Activated CD8-positive, alpha-beta T cell treated with anti-CD3 and anti-CD28 coated beads, Interleukin-2, amount 10 ng/mL, durations not matched to agents 7 days and 5 days (primary cell): Measurements from ENCODE around the gene SYT2. TPM values are rescaled to one million over a fixed set of nuclear protein-coding genes. Genes with fewer than 3 reads are reported as not detected.
A peak's percentile ranks its signal among the peaks of the same experiment; 100 is the strongest.

Experiments
- ATAC-seq: fragments of 150-1000 bp; cut with Tn5 transposase; one replicate; pipeline ENCODE4 v1.10.0; 2021; ENCODE audit warnings: moderate library complexity
- CTCF ChIA-PET: fragments of 350-600 bp; sonication (Branson Sonifier 250); formaldehyde crosslinking; loops from one replicate; lab custom pipeline; 2021; ENCODE audit warnings: antibody characterized with exemption; lab: Charles Lee
- POLR2A ChIA-PET: fragments of 350-600 bp; sonication (Branson Sonifier 250); formaldehyde crosslinking; loops from one replicate; lab custom pipeline; 2021; ENCODE audit warnings: antibody characterized with exemption; lab: Charles Lee
- DNase-seq: peaks from one replicate; pipeline ENCODE4 v3.0.0-alpha.2; 2020
- H3K27ac Mint-ChIP-seq: one replicate; pipeline ENCODE4 v1.8.0; 2021; ENCODE audit warnings: mild to moderate bottlenecking, mixed read lengths
- H3K27me3 Mint-ChIP-seq: one replicate; pipeline ENCODE4 v1.8.0; 2021; ENCODE audit warnings: low read depth, mixed read lengths
- H3K36me3 Mint-ChIP-seq: one replicate; pipeline ENCODE4 v1.8.0; 2021; ENCODE audit warnings: low read depth, mixed read lengths
- H3K4me1 Mint-ChIP-seq: one replicate; pipeline ENCODE4 v1.8.0; 2021; ENCODE audit warnings: low read depth, mixed read lengths
- H3K4me3 Mint-ChIP-seq: one replicate; pipeline ENCODE4 v1.8.0; 2021; ENCODE audit warnings: mild to moderate bottlenecking, mixed read lengths
- H3K9me3 Mint-ChIP-seq: one replicate; pipeline ENCODE4 v1.8.0; 2022; ENCODE audit warnings: mixed read lengths; ENCODE audit not compliant: insufficient read depth
- total RNA-seq, 2 experiments: library from RNA; stranded (reverse); gene quantifications; one replicate each; pipeline ENCODE4 v1.2.3, GENCODE V29; 2021

The SYT2 gene
- total RNA-seq, 2 experiments from 2014 or later: not detected

DNA sequence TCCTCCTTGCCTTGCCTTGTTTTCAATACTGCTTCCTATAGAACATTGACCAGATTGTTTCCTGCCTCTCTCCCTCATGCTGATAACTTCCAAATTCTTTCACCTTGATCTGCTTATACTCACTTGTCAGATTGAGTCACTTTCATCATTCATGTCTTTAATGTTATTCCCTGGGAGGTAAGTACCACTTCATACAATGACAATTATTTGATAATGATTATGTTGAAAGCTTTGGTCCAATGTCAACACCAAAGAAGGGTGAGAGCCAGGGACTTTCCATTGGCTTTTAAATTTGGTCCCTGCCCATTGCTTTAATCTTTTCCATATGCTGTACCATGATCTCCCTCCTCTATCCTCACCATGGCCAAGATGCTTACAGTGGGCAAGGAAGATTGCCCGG, 137.4 kb downstream of the SYT2 start:
- Mint-ChIP-seq H3K27me3 (no peaks in the 10 kb centered on the region), H3K4me1 (no peaks in the 10 kb centered on the region), H3K27ac (no peak overlapping the region), H3K9me3 (no peaks in the 10 kb centered on the region), H3K36me3 (peaks cover 2% of the 10 kb centered on the region), H3K4me3 (no peak overlapping the region)
- ChIA-PET POLR2A (no interaction called here), CTCF (interaction anchor here (1.0 to 5.6 kb wide), 5 partner anchors 8 to 143 kb away, joined by 4 to 30 read pairs (median 5); no protein-coding TSS in a partner anchor)
- no peak for ATAC-seq
- DNase-seq: no peak

DNA sequence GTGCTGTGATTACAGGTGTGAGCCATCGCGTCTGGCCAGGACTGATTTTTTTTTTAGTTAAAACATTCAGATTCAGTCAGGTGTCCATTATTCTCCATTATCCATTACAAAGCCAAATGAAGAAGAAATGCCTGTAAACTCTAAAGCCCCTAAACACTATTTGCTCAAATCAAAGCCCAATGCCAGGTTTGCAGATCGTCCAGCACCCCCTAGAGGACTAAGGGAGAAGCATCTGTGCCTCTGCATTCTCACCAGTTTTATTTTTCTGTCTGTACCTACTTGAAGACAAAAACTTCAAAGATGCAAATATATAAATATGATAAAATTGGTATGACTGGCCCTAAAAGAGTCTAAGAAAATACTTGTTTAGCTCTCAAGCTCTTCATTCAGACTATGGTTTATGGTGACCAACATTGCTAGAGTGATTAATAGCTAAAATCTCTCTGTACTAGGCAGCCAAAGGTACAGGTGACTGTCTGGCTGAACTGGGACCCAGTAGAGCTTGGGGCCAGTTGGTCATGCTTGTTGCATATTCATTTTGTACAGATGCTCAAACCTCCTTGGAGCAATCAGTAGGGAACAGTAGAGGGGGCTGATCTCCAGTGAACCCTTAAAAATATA, 138.4 kb downstream of the SYT2 start:
- CTCF ChIA-PET: interaction anchor here (0.6 to 5.6 kb wide), 27 partner anchors 9 to 297 kb away, joined by 3 to 30 read pairs (median 4); partner anchors contain the start of gene UBE2T
- DNase-seq (peak; percentile 58), ATAC-seq (peak; percentile 73)
- H3K27ac Mint-ChIP-seq: no peak overlapping the region
- H3K4me1 Mint-ChIP-seq: peaks cover 4% of the 10 kb centered on the region
- POLR2A ChIA-PET: interaction anchor here (0.6 kb wide), 1 partner anchor 230 kb away, joined by 3 read pairs; no protein-coding TSS in a partner anchor
- no peaks in the 10 kb centered on the region for H3K9me3 Mint-ChIP-seq
- no peak overlapping the region for H3K4me3 Mint-ChIP-seq
- peaks cover 4% of the 10 kb centered on the region for H3K36me3 Mint-ChIP-seq
- no peaks in the 10 kb centered on the region for H3K27me3 Mint-ChIP-seq

DNA sequence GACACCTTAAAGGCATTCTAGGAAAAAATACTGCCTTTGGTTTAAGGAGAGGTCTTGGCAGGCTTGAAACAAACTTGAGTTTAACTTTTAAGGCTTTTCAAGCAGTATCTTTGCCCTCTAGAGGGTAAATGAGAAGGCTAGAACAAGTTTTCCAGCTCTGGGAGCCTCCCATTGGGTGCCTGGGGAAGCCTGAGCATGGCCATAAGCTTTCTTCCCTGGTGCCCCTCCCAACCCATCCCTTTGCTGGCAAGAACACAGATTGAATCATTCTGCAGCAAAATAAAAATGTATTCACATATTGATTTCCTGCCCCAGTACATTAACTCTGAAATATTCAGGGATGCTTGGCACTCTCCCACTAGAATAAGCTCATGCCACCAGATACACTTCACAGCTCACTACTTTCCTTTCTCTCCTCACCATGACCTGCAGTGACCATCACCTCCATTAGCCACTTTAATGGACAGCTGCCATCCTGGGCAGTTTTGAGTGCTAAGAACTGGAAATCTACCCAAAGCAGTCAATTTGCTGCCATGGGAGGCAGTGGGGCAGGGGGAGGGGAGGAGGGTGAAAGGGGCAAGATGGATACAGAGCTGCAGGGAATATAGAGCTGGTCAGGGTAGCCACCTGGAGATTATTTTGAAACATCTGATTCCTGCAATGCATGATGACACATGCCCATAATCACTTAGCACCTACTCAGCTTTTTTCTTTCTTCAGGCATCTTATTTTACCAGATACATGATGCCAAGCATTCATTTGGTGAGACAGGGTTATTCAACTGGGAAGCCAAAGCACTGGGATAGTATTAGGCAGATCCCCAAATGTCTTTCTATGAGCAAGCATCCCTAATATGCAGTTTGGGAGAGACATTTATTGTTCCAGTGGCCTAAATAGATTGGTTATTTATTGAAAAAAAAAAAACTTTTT, 140.6 kb downstream of the SYT2 start:
- Mint-ChIP-seq H3K9me3 (no peaks in the 10 kb centered on the region), H3K27me3 (no peaks in the 10 kb centered on the region), H3K27ac (no peak overlapping the region), H3K4me3 (no peak overlapping the region), H3K36me3 (peaks cover 6% of the 10 kb centered on the region), H3K4me1 (peaks cover 18% of the 10 kb centered on the region)
- ATAC-seq (no peak), DNase-seq (no peak)
- CTCF ChIA-PET: interaction anchor here (1.4 to 5.6 kb wide), 5 partner anchors 11 to 105 kb away, joined by 3 to 30 read pairs (median 6); no protein-coding TSS in a partner anchor
- POLR2A ChIA-PET: no interaction called here

DNA sequence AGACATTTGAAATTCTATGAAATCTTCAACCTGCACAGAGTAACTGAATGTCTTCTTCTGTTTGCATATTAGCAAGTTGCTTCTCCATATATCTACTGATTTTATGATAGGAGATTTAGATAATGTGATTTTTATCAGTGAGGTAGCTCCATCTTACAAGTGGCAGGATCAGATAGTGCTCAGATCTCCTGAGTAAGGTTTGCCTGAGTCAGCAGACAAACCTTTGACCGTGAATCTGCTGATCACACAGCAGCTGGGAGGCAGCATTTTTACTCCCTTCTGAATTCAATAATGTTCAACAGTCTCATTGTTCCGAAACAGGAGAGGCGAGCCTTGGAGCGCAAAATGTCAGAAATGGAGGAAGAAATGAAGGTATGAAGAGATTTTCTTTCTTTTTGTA, 141.4 kb downstream of the SYT2 start:
- H3K27ac Mint-ChIP-seq: no peak overlapping the region

DNA sequence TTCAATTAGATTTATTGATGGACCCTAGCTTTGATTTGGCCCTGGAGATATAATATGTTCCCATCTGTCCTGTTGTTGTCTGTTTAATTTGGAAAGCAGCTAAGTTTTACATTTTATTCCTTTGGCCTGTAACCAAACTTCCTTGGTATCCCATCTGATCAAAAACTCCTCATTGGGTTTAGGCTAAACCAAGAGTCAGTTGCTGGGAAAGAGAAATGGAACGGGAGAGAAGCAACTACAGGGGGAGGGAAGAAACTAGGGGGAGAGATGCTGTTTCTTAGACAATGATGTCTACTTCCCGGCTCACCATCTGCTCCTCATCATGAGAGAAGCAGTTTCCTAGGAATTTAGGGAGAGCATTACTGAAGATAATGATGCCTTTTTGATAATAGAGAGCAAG, 141.8 kb downstream of the SYT2 start:
- CTCF ChIA-PET: interaction anchor here (0.7 to 1.9 kb wide), 4 partner anchors 10 to 115 kb away, joined by 3 to 10 read pairs (median 4); no protein-coding TSS in a partner anchor
- DNase-seq (no peak), ATAC-seq (no peak)
- Mint-ChIP-seq H3K27ac (no peak overlapping the region), H3K36me3 (peaks cover 6% of the 10 kb centered on the region), H3K27me3 (no peaks in the 10 kb centered on the region), H3K9me3 (no peaks in the 10 kb centered on the region), H3K4me3 (no peak overlapping the region), H3K4me1 (peaks cover 18% of the 10 kb centered on the region)
- POLR2A ChIA-PET: no interaction called here

More for the DNA sequence above, 141.4 kb downstream of the SYT2 start:
- Mint-ChIP-seq H3K4me3 (no peak overlapping the region), H3K27me3 (no peaks in the 10 kb centered on the region), H3K9me3 (no peaks in the 10 kb centered on the region), H3K36me3 (peaks cover 6% of the 10 kb centered on the region), H3K4me1 (peaks cover 18% of the 10 kb centered on the region)
- ChIA-PET CTCF (interaction anchor here (1.4 to 1.9 kb wide), 3 partner anchors 10 to 101 kb away, joined by 3 to 10 read pairs (median 6); no protein-coding TSS in a partner anchor), POLR2A (no interaction called here)
- ATAC-seq: no peak
- DNase-seq: no peak

DNA sequence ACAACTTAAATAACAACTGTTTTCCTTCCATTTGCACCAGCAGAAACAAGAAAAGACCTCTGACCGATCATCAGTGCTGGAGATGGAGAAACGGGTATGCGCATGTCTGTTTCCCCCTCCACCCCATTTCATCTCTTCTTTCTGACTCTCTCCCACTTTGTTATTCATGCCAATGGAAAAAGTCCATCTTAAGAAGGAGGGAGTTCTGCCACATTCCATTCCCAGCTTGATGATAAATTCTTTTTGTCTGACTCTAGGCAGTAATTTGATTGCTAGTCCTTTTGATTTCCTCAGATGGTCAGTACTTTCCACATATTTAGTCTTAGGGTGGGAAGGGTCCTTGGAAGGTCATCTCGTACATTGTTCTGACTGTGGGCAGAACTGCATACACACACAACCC, 142.5 kb downstream of the SYT2 start:
- CTCF ChIA-PET: interaction anchor here (0.7 to 1.4 kb wide), 2 partner anchors 9 to 114 kb away, joined by 3 to 6 read pairs; no protein-coding TSS in a partner anchor
- Mint-ChIP-seq H3K27ac (no peak overlapping the region), H3K36me3 (peaks cover 6% of the 10 kb centered on the region), H3K27me3 (no peaks in the 10 kb centered on the region), H3K4me3 (no peak overlapping the region), H3K9me3 (no peaks in the 10 kb centered on the region), H3K4me1 (peaks cover 18% of the 10 kb centered on the region)
- no peak for ATAC-seq
- POLR2A ChIA-PET: no interaction called here
- no peak for DNase-seq

DNA sequence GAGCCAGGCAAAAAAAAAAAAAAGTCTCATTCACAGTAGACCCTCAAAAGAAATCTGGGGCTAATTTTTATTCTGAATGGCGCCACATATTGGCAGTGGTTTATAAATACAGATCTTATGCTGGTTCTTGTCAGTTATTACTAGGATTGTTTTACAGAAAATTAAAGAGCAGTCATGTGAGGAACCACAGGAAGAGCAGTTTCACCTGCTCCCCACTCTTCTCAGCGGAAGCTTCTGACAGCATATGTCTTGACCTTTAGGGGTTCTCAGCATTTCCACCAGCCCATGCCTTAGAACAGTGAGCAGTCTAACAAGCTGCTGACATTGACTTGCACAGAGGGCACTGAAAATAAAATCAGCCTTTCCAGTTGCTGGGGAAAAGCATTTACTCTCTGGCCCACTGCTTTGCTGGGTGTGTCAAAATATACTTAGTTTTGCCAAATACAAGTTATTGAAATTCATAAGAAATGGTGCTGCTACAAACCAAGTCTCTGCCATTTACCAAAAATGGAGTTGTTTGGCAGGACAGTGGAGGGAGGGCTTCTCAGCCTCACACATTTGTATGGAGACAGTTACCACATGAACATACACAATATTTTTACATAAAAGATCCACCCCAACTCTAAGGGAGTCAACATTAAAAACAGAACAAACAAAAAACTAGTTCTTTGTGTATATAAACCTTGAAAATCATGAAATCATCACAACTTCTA, 144.2 kb downstream of the SYT2 start:
- ATAC-seq (peak; percentile 73), DNase-seq (peak; percentile 29)
- ChIA-PET POLR2A (no interaction called here), CTCF (interaction anchor here (0.7 to 1.3 kb wide), 3 partner anchors 9 to 64 kb away, joined by 3 to 4 read pairs (median 4); no protein-coding TSS in a partner anchor)
- no peak overlapping the region for H3K27ac Mint-ChIP-seq
- H3K4me1 Mint-ChIP-seq: peaks cover 25% of the 10 kb centered on the region
- no peak overlapping the region for H3K4me3 Mint-ChIP-seq
- H3K27me3 Mint-ChIP-seq: no peaks in the 10 kb centered on the region
- no peaks in the 10 kb centered on the region for H3K9me3 Mint-ChIP-seq
- H3K36me3 Mint-ChIP-seq: peaks cover 6% of the 10 kb centered on the region

DNA sequence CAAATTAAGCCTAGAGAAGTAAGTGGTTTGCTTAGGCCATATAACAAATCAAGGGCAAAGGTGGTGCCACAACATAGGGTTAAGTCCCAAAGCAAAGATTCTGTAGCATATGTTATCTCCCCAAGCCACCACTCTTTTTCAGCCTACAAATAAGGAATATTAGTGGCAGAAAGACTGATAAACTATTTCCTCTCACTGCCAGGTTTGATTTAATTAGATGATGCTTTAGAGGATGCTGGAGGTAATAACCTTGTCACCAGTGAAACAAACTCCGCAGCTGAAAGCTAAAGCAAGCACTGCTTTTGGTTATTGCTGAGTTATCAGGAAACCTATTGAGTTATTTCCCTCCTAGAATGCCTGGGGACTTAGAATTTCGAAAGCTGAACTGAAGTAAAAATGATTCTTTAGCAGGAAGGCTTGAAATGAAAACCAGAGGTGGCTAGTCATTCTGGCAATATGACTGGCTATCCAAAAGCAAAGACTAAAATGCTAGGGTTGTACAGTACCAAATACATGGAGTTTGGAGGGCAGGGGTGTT, 145.2 kb downstream of the SYT2 start:
- Mint-ChIP-seq H3K27ac (no peak overlapping the region), H3K4me1 (peaks cover 25% of the 10 kb centered on the region), H3K36me3 (peaks cover 6% of the 10 kb centered on the region), H3K27me3 (no peaks in the 10 kb centered on the region), H3K4me3 (no peak overlapping the region), H3K9me3 (no peaks in the 10 kb centered on the region)
- ATAC-seq: no peak
- DNase-seq: no peak
- CTCF ChIA-PET: interaction anchor here (1.1 to 1.5 kb wide), 3 partner anchors 8 to 19 kb away, joined by 3 to 4 read pairs (median 4); no protein-coding TSS in a partner anchor
- POLR2A ChIA-PET: no interaction called here

DNA sequence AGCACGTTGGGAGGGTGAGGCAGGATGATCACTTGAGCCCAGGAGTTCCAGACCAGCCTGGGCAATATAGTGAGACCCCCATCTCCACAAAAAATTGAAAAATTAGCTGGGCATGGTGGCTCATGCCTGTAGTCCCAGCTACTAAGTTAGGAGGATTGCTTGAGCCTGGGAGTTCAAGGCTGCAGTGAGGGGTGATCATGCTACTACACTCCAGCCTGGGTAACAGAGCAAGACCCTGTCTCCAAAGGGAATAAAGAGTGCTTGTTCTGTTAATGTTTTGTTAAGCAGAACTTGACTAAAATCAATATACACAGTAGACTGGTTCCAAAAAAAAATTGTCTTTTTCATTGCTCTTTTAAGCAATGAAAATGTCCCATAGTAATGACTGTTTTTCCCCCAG, 146.4 kb downstream of the SYT2 start:
- ChIA-PET CTCF (interaction anchor here (1.2 kb wide), 1 partner anchor 9 kb away, joined by 4 read pairs; no protein-coding TSS in a partner anchor), POLR2A (no interaction called here)
- DNase-seq (no peak), ATAC-seq (no peak)
- H3K27me3 Mint-ChIP-seq: no peaks in the 10 kb centered on the region
- H3K36me3 Mint-ChIP-seq: peaks cover 6% of the 10 kb centered on the region
- H3K4me1 Mint-ChIP-seq: peaks cover 25% of the 10 kb centered on the region
- H3K9me3 Mint-ChIP-seq: no peaks in the 10 kb centered on the region
- H3K27ac Mint-ChIP-seq: no peak overlapping the region
- no peak overlapping the region for H3K4me3 Mint-ChIP-seq

DNA sequence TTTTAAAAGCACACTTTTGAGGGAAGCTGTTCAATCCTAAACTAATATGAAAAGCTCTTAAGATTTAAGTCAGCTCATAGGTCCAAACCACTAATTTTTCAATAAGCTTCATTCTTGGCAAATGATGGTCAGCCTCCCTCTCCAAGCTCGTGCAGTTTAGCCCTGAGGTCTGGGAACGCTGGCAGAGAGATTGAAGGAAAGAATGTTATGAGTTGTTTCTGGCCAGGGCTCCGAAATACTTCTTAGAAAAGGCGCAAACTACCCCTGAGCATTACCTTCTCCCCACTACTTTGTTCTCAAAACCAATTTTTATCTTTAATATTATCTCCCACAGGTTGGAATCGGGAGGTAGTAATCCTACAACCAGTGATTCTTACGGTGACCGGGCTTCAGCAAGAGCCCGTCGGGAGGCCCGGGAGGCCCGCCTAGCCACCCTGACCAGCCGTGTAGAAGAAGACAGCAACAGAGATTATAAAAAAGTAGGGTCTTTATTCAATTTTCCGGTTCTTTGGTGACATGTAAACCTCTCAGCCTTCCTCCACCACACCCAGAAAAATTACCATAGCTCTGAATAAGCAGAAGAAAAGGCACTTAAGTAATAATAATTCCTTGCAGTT, 147.7 kb downstream of the SYT2 start:
- no peak overlapping the region for H3K4me3 Mint-ChIP-seq
- DNase-seq: no peak
- peaks cover 2% of the 10 kb centered on the region for H3K36me3 Mint-ChIP-seq
- H3K27me3 Mint-ChIP-seq: no peaks in the 10 kb centered on the region
- ChIA-PET CTCF (interaction anchor here (0.8 to 3.1 kb wide), 9 partner anchors 9 to 214 kb away, joined by 3 to 25 read pairs (median 5); partner anchors contain the start of gene PPP1R12B), POLR2A (interaction anchor here (1.4 kb wide), 1 partner anchor 221 kb away, joined by 3 read pairs; the partner anchor contains the start of gene UBE2T)
- peaks cover 25% of the 10 kb centered on the region for H3K4me1 Mint-ChIP-seq
- H3K9me3 Mint-ChIP-seq: no peaks in the 10 kb centered on the region
- H3K27ac Mint-ChIP-seq: no peak overlapping the region
- no peak for ATAC-seq
